Measurements from ENCODE around the gene B3GNT5.
"Not testable (repeated sequence)": the region's sequence is repeated elsewhere in the genome, so short reads cannot be mapped to it uniquely, and the experiment has no call there.

B3GNT5 gene

GRCh38 chr3:183224180-183224970 is 28.7 kb upstream of the B3GNT5 start:
- no peaks in the 10 kb centered on the region for H3K9me3 ChIP-seq (ENCODE audit: low read depth, low read length)
- no peak overlapping the region for H3K4me3 ChIP-seq
- no peak for TF ChIP-seq POLR2AphosphoS5 (IDR thresholded peaks at IDR 0.05; ENCODE audit: borderline replicate concordance, low read depth, low read length)
- TF ChIP-seq EZH2 (IDR thresholded peaks at IDR 0.05), result no peak
- no peak for TF ChIP-seq FOXP2 (optimal IDR thresholded peaks at IDR 0.05; ENCODE audit: control extremely low read depth, extremely low read length, insufficient read depth)
- H3K36me3 ChIP-seq (ENCODE audit: insufficient read depth, low read length), result no peaks in the 10 kb centered on the region
- H3K9ac ChIP-seq (ENCODE audit: insufficient read length), result no peak overlapping the region
- H3K27ac ChIP-seq, result no peak overlapping the region
- no peak for DNase-seq (ENCODE audit: low read depth, low spot score)

GRCh38 chr3:183226333-183226890 is 26.6 kb upstream of the B3GNT5 start:
- no peak overlapping the region for H3K4me3 ChIP-seq
- no peaks in the 10 kb centered on the region for H3K9me3 ChIP-seq (ENCODE audit: low read depth, low read length)
- no peak overlapping the region for H3K27ac ChIP-seq
- no peaks in the 10 kb centered on the region for H3K36me3 ChIP-seq (ENCODE audit: insufficient read depth, low read length)
- DNase-seq (ENCODE audit: low read depth, low spot score), result no peak
- H3K9ac ChIP-seq (ENCODE audit: insufficient read length), result no peak overlapping the region
- no peak for TF ChIP-seq FOXP2 (optimal IDR thresholded peaks at IDR 0.05; ENCODE audit: control extremely low read depth, extremely low read length, insufficient read depth)
- TF ChIP-seq POLR2AphosphoS5 (IDR thresholded peaks at IDR 0.05; ENCODE audit: borderline replicate concordance, low read depth, low read length), result no peak
- TF ChIP-seq EZH2 (IDR thresholded peaks at IDR 0.05), result no peak

- no peak for DNase-seq (ENCODE audit: low read depth, low spot score)
- Histone ChIP-seq H3K9ac (ENCODE audit: insufficient read length) (no peak overlapping the region), H3K4me3 (no peak overlapping the region), H3K27ac (no peak overlapping the region), H3K9me3 (ENCODE audit: low read depth, low read length) (no peaks in the 10 kb centered on the region), H3K36me3 (ENCODE audit: insufficient read depth, low read length) (no peaks in the 10 kb centered on the region)
- TF ChIP-seq POLR2AphosphoS5 (IDR thresholded peaks at IDR 0.05; ENCODE audit: borderline replicate concordance, low read depth, low read length), result no peak
- no peak for TF ChIP-seq FOXP2 (optimal IDR thresholded peaks at IDR 0.05; ENCODE audit: control extremely low read depth, extremely low read length, insufficient read depth)
- no peak for TF ChIP-seq EZH2 (IDR thresholded peaks at IDR 0.05)
Observed at GRCh38 chr3:183227586-183227985, 25.5 kb upstream of the B3GNT5 start.

- Histone ChIP-seq H3K9ac (ENCODE audit: insufficient read length) (no peak overlapping the region), H3K4me3 (no peak overlapping the region), H3K9me3 (ENCODE audit: low read depth, low read length) (no peaks in the 10 kb centered on the region), H3K27ac (no peak overlapping the region), H3K36me3 (ENCODE audit: insufficient read depth, low read length) (no peaks in the 10 kb centered on the region)
- TF ChIP-seq EZH2 (IDR thresholded peaks at IDR 0.05) (no peak), POLR2AphosphoS5 (IDR thresholded peaks at IDR 0.05; ENCODE audit: borderline replicate concordance, low read depth, low read length) (no peak), FOXP2 (optimal IDR thresholded peaks at IDR 0.05; ENCODE audit: control extremely low read depth, extremely low read length, insufficient read depth) (no peak)
- DNase-seq (ENCODE audit: low read depth, low spot score), result no peak
Observed at GRCh38 chr3:183229178-183229577, 23.9 kb upstream of the B3GNT5 start.

- not testable (repeated sequence) for H3K9ac ChIP-seq (ENCODE audit: insufficient read length); DNase-seq (ENCODE audit: low read depth, low spot score); H3K4me3 ChIP-seq; H3K36me3 ChIP-seq (ENCODE audit: insufficient read depth, low read length); H3K9me3 ChIP-seq (ENCODE audit: low read depth, low read length); H3K27ac ChIP-seq
Observed at GRCh38 chr3:183230251-183230650, 22.8 kb upstream of the B3GNT5 start.

GRCh38 chr3:183230826-183231225 is 22.2 kb upstream of the B3GNT5 start:
- no peak for TF ChIP-seq EZH2 (IDR thresholded peaks at IDR 0.05)
- no peak for TF ChIP-seq FOXP2 (optimal IDR thresholded peaks at IDR 0.05; ENCODE audit: control extremely low read depth, extremely low read length, insufficient read depth)
- TF ChIP-seq POLR2AphosphoS5 (IDR thresholded peaks at IDR 0.05; ENCODE audit: borderline replicate concordance, low read depth, low read length), result no peak
- no peak for DNase-seq (ENCODE audit: low read depth, low spot score)
- Histone ChIP-seq H3K9me3 (ENCODE audit: low read depth, low read length) (no peaks in the 10 kb centered on the region), H3K27ac (no peak overlapping the region), H3K4me3 (no peak overlapping the region), H3K9ac (ENCODE audit: insufficient read length) (no peak overlapping the region), H3K36me3 (ENCODE audit: insufficient read depth, low read length) (no peaks in the 10 kb centered on the region)

GRCh38 chr3:183233966-183234365 is 19.1 kb upstream of the B3GNT5 start:
- TF ChIP-seq FOXP2 (optimal IDR thresholded peaks at IDR 0.05; ENCODE audit: control extremely low read depth, extremely low read length, insufficient read depth) (no peak), EZH2 (IDR thresholded peaks at IDR 0.05) (no peak), POLR2AphosphoS5 (IDR thresholded peaks at IDR 0.05; ENCODE audit: borderline replicate concordance, low read depth, low read length) (no peak)
- no peaks in the 10 kb centered on the region for H3K9me3 ChIP-seq (ENCODE audit: low read depth, low read length)
- H3K27ac ChIP-seq, result no peak overlapping the region
- H3K36me3 ChIP-seq (ENCODE audit: insufficient read depth, low read length), result no peaks in the 10 kb centered on the region
- no peak for DNase-seq (ENCODE audit: low read depth, low spot score)
- no peak overlapping the region for H3K4me3 ChIP-seq
- no peak overlapping the region for H3K9ac ChIP-seq (ENCODE audit: insufficient read length)

- no peaks in the 10 kb centered on the region for H3K36me3 ChIP-seq (ENCODE audit: insufficient read depth, low read length)
- H3K27ac ChIP-seq, result no peak overlapping the region
- no peak overlapping the region for H3K4me3 ChIP-seq
- TF ChIP-seq EZH2 (IDR thresholded peaks at IDR 0.05) (no peak), FOXP2 (optimal IDR thresholded peaks at IDR 0.05; ENCODE audit: control extremely low read depth, extremely low read length, insufficient read depth) (no peak), POLR2AphosphoS5 (IDR thresholded peaks at IDR 0.05; ENCODE audit: borderline replicate concordance, low read depth, low read length) (no peak)
- H3K9me3 ChIP-seq (ENCODE audit: low read depth, low read length), result 0 out of 2 replicates have a peak, but pooled peaks cover 4% of the 10 kb centered on the region
- H3K9ac ChIP-seq (ENCODE audit: insufficient read length), result no peak overlapping the region
- DNase-seq (ENCODE audit: low read depth, low spot score), result no peak
Observed at GRCh38 chr3:183239046-183239445, 14.0 kb upstream of the B3GNT5 start.

Measured in SK-N-MC (cell line).